HepG2 (cell line): ENCODE data around the gene MRPL2. TPM values are rescaled to one million over a fixed set of nuclear protein-coding genes. Genes with fewer than 3 reads are reported as not detected.

Experiments
- ATF7 ChIP-seq, 2 experiments: fragments of 450-650 bp in 1 of 2; sonication (generic) in 1 of 2; formaldehyde crosslinking in 1 of 2; IDR thresholded peaks; 2 replicates each; pipeline versions ENCODE4 v1.4.0 to v1.6.1; 2016 to 2020; ENCODE audit warnings: antibody characterized with exemption in 1 of 2, mild to moderate bottlenecking in 1 of 2, missing genetic modification reagents in 1 of 2
- ELF3 ChIP-seq: IDR thresholded peaks from 2 replicates; pipeline ENCODE4 v1.6.1; 2016; ENCODE audit warnings: missing genetic modification reagents, missing compliant biosample characterization
- FOSL2 ChIP-seq: sonication (generic); formaldehyde crosslinking; IDR thresholded peaks from 2 replicates; pipeline ENCODE4 v1.4.0; 2020; ENCODE audit warnings: missing genetic modification reagents
- HDAC1 ChIP-seq: sonication (generic); formaldehyde crosslinking; IDR thresholded peaks from 2 replicates; pipeline ENCODE4 v1.5.1; 2020; ENCODE audit warnings: mild to moderate bottlenecking, missing genetic modification reagents
- PCBP2 ChIP-seq: fragments of 200-400 bp; formaldehyde crosslinking; optimal IDR thresholded peaks from 2 replicates; pipeline ENCODE3; 2018; ENCODE audit warnings: low read length, low read depth; ENCODE audit not compliant: poor library complexity, severe bottlenecking
- SMYD3 ChIP-seq: sonication (generic); formaldehyde crosslinking; IDR thresholded peaks from 2 replicates; pipeline ENCODE4 v1.8.1; 2023; ENCODE audit warnings: mild to moderate bottlenecking, missing genetic modification reagents
- ZNF260 ChIP-seq: sonication (generic); formaldehyde crosslinking; IDR thresholded peaks from 2 replicates; pipeline ENCODE4 v1.4.0; 2020; ENCODE audit warnings: missing genetic modification reagents, low read depth, mild to moderate bottlenecking, borderline replicate concordance
- ZNF34 ChIP-seq: sonication (generic); formaldehyde crosslinking; IDR thresholded peaks from 2 replicates; pipeline ENCODE4 v1.4.0; 2020; ENCODE audit warnings: mild to moderate bottlenecking, missing genetic modification reagents, borderline replicate concordance
- ZNF367 ChIP-seq: sonication (generic); formaldehyde crosslinking; IDR thresholded peaks from 2 replicates; pipeline ENCODE4 v1.4.0; 2020; ENCODE audit warnings: missing genetic modification reagents, borderline replicate concordance
- ZNF589 ChIP-seq: sonication (generic); formaldehyde crosslinking; conservative IDR thresholded peaks from 2 replicates; pipeline ENCODE4 v1.8.0; 2022; ENCODE audit warnings: mild to moderate bottlenecking, moderate library complexity, missing genetic modification reagents
- ZNF768 ChIP-seq: sonication (generic); formaldehyde crosslinking; IDR thresholded peaks from 2 replicates; pipeline ENCODE4 v1.4.0; 2020; ENCODE audit warnings: missing genetic modification reagents
- ZNF777 ChIP-seq: sonication (generic); formaldehyde crosslinking; IDR thresholded peaks from 2 replicates; pipeline ENCODE4 v1.4.0; 2020; ENCODE audit warnings: missing genetic modification reagents
- polyA plus RNA-seq, 8 experiments: library from polyadenylated mRNA; depleted of rRNA in 3 of 8; stranded (reverse) in 7 of 8; unstranded in 1 of 8; fragments of >200 nt; fragmentation: Illumina TruSeq in 4 of 8; extraction: Trizol in 4 of 8; gene quantifications; 2 replicates each; pipeline versions ENCODE4 v1.2.1 to v1.2.3, GENCODE V29; 2011 to 2016; ENCODE audit warnings: low read depth in 4 of 8, missing spikeins in 1 of 8, mixed read lengths in 1 of 8; ENCODE audit not compliant: insufficient read depth in 1 of 8
- total RNA-seq, 5 experiments: library from RNA; depleted of rRNA; stranded (reverse); fragments of >200 nt; fragmentation: Illumina TruSeq; extraction: Trizol; gene quantifications; 2 replicates each; pipeline ENCODE4 v1.2.3, GENCODE V29; 2016; ENCODE audit warnings: low read depth in 1 of 5
- TF ChIP-seq, protein P1 (sequence below): sonication (generic); formaldehyde crosslinking; IDR thresholded peaks from 2 replicates; pipeline ENCODE4 v1.4.0; 2020; ENCODE audit warnings: missing genetic modification reagents
- TF ChIP-seq, protein P2 (sequence below): sonication (generic); formaldehyde crosslinking; IDR thresholded peaks from 2 replicates; pipeline ENCODE4 v1.4.0; 2020; ENCODE audit warnings: mild to moderate bottlenecking, missing genetic modification reagents
- TF ChIP-seq, protein P3 (sequence below), 2 experiments: sonication (generic) in 1 of 2; formaldehyde crosslinking in 1 of 2; IDR thresholded peaks; 2 replicates each; pipeline versions ENCODE4 v1.6.1 to v1.9.0; 2014 to 2022; ENCODE audit warnings: antibody characterized with exemption in 1 of 2, borderline replicate concordance in 1 of 2, inconsistent platforms in 1 of 2, low read depth in 1 of 2, missing genetic modification reagents in 1 of 2
- TF ChIP-seq, protein P4 (sequence below): sonication (generic); formaldehyde crosslinking; IDR thresholded peaks from 2 replicates; pipeline ENCODE4 v1.4.0; 2020; ENCODE audit warnings: missing genetic modification reagents

Gene MRPL2
- total and polyA plus RNA-seq, 2 of the 13 experiments (the other 11 are each of a cell fraction or from before 2014, with no cell fraction given), result 56.8 to 65.6 TPM

DNA sequence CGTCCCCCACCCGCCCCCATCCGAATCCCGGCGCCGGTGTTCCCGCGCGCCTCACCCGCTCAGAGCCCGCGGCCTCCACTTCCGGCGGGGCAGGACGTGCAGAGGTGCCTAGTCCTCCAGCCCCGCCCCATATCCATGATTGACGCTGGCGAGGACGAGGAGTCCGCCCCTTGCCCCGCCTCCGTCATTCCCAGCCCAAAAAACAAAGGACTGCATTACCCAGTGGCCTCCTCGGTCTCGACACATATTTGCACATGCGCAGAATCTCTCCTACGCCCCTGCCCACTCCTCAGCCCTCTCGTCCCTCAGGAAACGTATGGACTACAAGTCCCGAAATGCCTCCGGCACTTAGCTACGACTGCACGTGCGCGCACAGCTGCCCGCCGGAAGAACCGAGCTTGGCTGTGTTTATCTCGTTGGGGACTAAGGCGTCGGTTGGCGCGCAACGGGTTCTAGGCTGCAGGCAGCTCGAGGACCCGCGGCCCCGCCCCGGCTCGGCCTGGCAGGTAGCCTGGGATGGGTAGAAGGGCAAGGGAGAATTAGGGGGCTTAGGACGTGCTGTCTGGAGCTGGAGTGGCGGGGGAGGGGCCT lies 45.3 kb downstream of the MRPL2 start, which contains the start of the genes KLHDC3 and MEA1 (continued):
- TF ChIP-seq ZNF589 (CRISPR knock-in tag) (no peak), ZNF777 (CRISPR knock-in tag) (peak; percentile 90), ATF7 (IDR thresholded peaks at IDR 0.05) (no peak), ATF7 (CRISPR knock-in tag; IDR thresholded peaks at IDR 0.05) (0 out of 2 replicates have a peak, but pooled peaks have one; percentile 40), FOSL2 (peak; percentile 54; the same call in 1 of the 2 replicates), HDAC1 (CRISPR knock-in tag) (peak; percentile 86), ZNF768 (CRISPR knock-in tag) (peak; percentile 47; the same call in 1 of the 2 replicates), ZNF260 (no peak), ELF3 (peak; percentile 59; the same call in 1 of the 2 replicates), ZNF34 (CRISPR knock-in tag) (no peak), ZNF367 (no peak), SMYD3 (CRISPR knock-in tag) (no peak; the same call in 1 of the 2 replicates), PCBP2 (no peak)
- TF ChIP-seq, protein P1, sequence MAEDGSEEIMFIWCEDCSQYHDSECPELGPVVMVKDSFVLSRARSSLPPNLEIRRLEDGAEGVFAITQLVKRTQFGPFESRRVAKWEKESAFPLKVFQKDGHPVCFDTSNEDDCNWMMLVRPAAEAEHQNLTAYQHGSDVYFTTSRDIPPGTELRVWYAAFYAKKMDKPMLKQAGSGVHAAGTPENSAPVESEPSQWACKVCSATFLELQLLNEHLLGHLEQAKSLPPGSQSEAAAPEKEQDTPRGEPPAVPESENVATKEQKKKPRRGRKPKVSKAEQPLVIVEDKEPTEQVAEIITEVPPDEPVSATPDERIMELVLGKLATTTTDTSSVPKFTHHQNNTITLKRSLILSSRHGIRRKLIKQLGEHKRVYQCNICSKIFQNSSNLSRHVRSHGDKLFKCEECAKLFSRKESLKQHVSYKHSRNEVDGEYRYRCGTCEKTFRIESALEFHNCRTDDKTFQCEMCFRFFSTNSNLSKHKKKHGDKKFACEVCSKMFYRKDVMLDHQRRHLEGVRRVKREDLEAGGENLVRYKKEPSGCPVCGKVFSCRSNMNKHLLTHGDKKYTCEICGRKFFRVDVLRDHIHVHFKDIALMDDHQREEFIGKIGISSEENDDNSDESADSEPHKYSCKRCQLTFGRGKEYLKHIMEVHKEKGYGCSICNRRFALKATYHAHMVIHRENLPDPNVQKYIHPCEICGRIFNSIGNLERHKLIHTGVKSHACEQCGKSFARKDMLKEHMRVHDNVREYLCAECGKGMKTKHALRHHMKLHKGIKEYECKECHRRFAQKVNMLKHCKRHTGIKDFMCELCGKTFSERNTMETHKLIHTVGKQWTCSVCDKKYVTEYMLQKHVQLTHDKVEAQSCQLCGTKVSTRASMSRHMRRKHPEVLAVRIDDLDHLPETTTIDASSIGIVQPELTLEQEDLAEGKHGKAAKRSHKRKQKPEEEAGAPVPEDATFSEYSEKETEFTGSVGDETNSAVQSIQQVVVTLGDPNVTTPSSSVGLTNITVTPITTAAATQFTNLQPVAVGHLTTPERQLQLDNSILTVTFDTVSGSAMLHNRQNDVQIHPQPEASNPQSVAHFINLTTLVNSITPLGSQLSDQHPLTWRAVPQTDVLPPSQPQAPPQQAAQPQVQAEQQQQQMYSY (CRISPR knock-in tag), result no peak
- TF ChIP-seq, protein P2, sequence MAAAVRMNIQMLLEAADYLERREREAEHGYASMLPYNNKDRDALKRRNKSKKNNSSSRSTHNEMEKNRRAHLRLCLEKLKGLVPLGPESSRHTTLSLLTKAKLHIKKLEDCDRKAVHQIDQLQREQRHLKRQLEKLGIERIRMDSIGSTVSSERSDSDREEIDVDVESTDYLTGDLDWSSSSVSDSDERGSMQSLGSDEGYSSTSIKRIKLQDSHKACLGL, result peak; percentile 50
- TF ChIP-seq, protein P3, sequence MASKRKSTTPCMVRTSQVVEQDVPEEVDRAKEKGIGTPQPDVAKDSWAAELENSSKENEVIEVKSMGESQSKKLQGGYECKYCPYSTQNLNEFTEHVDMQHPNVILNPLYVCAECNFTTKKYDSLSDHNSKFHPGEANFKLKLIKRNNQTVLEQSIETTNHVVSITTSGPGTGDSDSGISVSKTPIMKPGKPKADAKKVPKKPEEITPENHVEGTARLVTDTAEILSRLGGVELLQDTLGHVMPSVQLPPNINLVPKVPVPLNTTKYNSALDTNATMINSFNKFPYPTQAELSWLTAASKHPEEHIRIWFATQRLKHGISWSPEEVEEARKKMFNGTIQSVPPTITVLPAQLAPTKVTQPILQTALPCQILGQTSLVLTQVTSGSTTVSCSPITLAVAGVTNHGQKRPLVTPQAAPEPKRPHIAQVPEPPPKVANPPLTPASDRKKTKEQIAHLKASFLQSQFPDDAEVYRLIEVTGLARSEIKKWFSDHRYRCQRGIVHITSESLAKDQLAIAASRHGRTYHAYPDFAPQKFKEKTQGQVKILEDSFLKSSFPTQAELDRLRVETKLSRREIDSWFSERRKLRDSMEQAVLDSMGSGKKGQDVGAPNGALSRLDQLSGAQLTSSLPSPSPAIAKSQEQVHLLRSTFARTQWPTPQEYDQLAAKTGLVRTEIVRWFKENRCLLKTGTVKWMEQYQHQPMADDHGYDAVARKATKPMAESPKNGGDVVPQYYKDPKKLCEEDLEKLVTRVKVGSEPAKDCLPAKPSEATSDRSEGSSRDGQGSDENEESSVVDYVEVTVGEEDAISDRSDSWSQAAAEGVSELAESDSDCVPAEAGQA (IDR thresholded peaks at IDR 0.05; ENCODE audit: low read depth), result peak; percentile 81
- TF ChIP-seq, protein P3 (CRISPR knock-in tag; IDR thresholded peaks at IDR 0.05; ENCODE audit: borderline replicate concordance), result no peak
- TF ChIP-seq, protein P4, sequence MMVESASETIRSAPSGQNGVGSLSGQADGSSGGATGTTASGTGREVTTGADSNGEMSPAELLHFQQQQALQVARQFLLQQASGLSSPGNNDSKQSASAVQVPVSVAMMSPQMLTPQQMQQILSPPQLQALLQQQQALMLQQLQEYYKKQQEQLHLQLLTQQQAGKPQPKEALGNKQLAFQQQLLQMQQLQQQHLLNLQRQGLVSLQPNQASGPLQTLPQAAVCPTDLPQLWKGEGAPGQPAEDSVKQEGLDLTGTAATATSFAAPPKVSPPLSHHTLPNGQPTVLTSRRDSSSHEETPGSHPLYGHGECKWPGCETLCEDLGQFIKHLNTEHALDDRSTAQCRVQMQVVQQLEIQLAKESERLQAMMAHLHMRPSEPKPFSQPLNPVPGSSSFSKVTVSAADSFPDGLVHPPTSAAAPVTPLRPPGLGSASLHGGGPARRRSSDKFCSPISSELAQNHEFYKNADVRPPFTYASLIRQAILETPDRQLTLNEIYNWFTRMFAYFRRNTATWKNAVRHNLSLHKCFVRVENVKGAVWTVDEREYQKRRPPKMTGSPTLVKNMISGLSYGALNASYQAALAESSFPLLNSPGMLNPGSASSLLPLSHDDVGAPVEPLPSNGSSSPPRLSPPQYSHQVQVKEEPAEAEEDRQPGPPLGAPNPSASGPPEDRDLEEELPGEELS (CRISPR knock-in tag), result peak; percentile 64; the same call in 1 of the 2 replicates
